ENCODE data around the gene KIF1A. TPM values are rescaled to one million over a fixed set of nuclear protein-coding genes. Genes with fewer than 3 reads are reported as not detected.

The KIF1A gene
- total RNA-seq, 1 donor from 2014 or later: 52.2 TPM

GRCh38 chr2:240712121-240712520 is 107.9 kb downstream of the KIF1A start:
- H3K36me3 Mint-ChIP-seq (ENCODE audit: low read depth, unreplicated experiment): no peaks in the 10 kb centered on the region
- no peak for TF ChIP-seq CTCF (IDR thresholded peaks at IDR 0.05; ENCODE audit: unreplicated experiment)
- no peak for DNase-seq (ENCODE audit: low spot score)
- H3K9me3 Mint-ChIP-seq (ENCODE audit: unreplicated experiment): no peaks in the 10 kb centered on the region
- peaks cover 5% of the 10 kb centered on the region for H3K27me3 Mint-ChIP-seq (ENCODE audit: unreplicated experiment)
- no peak overlapping the region for H3K4me3 Mint-ChIP-seq (ENCODE audit: unreplicated experiment)
- no peaks in the 10 kb centered on the region for H3K4me1 Mint-ChIP-seq (ENCODE audit: unreplicated experiment)
- no peak overlapping the region for H3K27ac Mint-ChIP-seq (ENCODE audit: unreplicated experiment)

- Mint-ChIP-seq H3K9me3 (ENCODE audit: unreplicated experiment) (no peaks in the 10 kb centered on the region), H3K27ac (ENCODE audit: unreplicated experiment) (no peak overlapping the region), H3K36me3 (ENCODE audit: low read depth, unreplicated experiment) (no peaks in the 10 kb centered on the region), H3K4me3 (ENCODE audit: unreplicated experiment) (no peak overlapping the region), H3K27me3 (ENCODE audit: unreplicated experiment) (peaks cover 5% of the 10 kb centered on the region), H3K4me1 (ENCODE audit: unreplicated experiment) (no peaks in the 10 kb centered on the region)
- no peak for DNase-seq (ENCODE audit: low spot score)
- no peak for TF ChIP-seq CTCF (IDR thresholded peaks at IDR 0.05; ENCODE audit: unreplicated experiment)
Observed at GRCh38 chr2:240711701-240712100, 108.3 kb downstream of the KIF1A start.

- Mint-ChIP-seq H3K36me3 (ENCODE audit: low read depth, unreplicated experiment) (no peaks in the 10 kb centered on the region), H3K9me3 (ENCODE audit: unreplicated experiment) (no peaks in the 10 kb centered on the region), H3K4me3 (ENCODE audit: unreplicated experiment) (no peak overlapping the region), H3K27me3 (ENCODE audit: unreplicated experiment) (peaks cover 4% of the 10 kb centered on the region), H3K27ac (ENCODE audit: unreplicated experiment) (no peak overlapping the region), H3K4me1 (ENCODE audit: unreplicated experiment) (no peaks in the 10 kb centered on the region)
- TF ChIP-seq CTCF (IDR thresholded peaks at IDR 0.05; ENCODE audit: unreplicated experiment): no peak
- DNase-seq (ENCODE audit: low spot score): no peak
Observed at GRCh38 chr2:240711296-240711695, 108.7 kb downstream of the KIF1A start.

- no peaks in the 10 kb centered on the region for H3K36me3 Mint-ChIP-seq (ENCODE audit: low read depth, unreplicated experiment)
- no peak overlapping the region for H3K27ac Mint-ChIP-seq (ENCODE audit: unreplicated experiment)
- peaks cover 4% of the 10 kb centered on the region for H3K27me3 Mint-ChIP-seq (ENCODE audit: unreplicated experiment)
- DNase-seq (ENCODE audit: low spot score): no peak
- no peaks in the 10 kb centered on the region for H3K9me3 Mint-ChIP-seq (ENCODE audit: unreplicated experiment)
- no peaks in the 10 kb centered on the region for H3K4me1 Mint-ChIP-seq (ENCODE audit: unreplicated experiment)
- no peak for TF ChIP-seq CTCF (IDR thresholded peaks at IDR 0.05; ENCODE audit: unreplicated experiment)
- H3K4me3 Mint-ChIP-seq (ENCODE audit: unreplicated experiment): no peak overlapping the region
Observed at GRCh38 chr2:240708457-240708856, 111.6 kb downstream of the KIF1A start.

- Mint-ChIP-seq H3K36me3 (ENCODE audit: low read depth, unreplicated experiment) (no peaks in the 10 kb centered on the region), H3K9me3 (ENCODE audit: unreplicated experiment) (no peaks in the 10 kb centered on the region), H3K4me1 (ENCODE audit: unreplicated experiment) (no peaks in the 10 kb centered on the region), H3K27me3 (ENCODE audit: unreplicated experiment) (peaks cover 2% of the 10 kb centered on the region), H3K4me3 (ENCODE audit: unreplicated experiment) (no peak overlapping the region), H3K27ac (ENCODE audit: unreplicated experiment) (no peak overlapping the region)
- DNase-seq (ENCODE audit: low spot score): no peak
- no peak for TF ChIP-seq CTCF (IDR thresholded peaks at IDR 0.05; ENCODE audit: unreplicated experiment)
Observed at GRCh38 chr2:240707821-240708220, 112.2 kb downstream of the KIF1A start.

Measured in endothelial cell (in vitro differentiated cells).